NCI-H526 (cell line): Measurements from ENCODE around the gene KCNQ4.
A peak's percentile ranks its signal among the peaks of the same experiment; 100 is the strongest.

Experiments
- DNase-seq, 2 experiments: peaks; one replicate each; lab custom pipeline; 2025; lab: John Stamatoyannopoulos, UW

KCNQ4 gene

GRCh38 chr1:40777224-40777970 is 6.2 kb upstream of the KCNQ4 start:
- no peak for DNase-seq

GRCh38 chr1:40780678-40781607 is 2.6 kb upstream of the KCNQ4 start:
- no peak for DNase-seq

- DNase-seq, result no peak
These were observed 2.0 kb upstream of the KCNQ4 start for GRCh38 chr1:40781608-40781971.

DNA sequence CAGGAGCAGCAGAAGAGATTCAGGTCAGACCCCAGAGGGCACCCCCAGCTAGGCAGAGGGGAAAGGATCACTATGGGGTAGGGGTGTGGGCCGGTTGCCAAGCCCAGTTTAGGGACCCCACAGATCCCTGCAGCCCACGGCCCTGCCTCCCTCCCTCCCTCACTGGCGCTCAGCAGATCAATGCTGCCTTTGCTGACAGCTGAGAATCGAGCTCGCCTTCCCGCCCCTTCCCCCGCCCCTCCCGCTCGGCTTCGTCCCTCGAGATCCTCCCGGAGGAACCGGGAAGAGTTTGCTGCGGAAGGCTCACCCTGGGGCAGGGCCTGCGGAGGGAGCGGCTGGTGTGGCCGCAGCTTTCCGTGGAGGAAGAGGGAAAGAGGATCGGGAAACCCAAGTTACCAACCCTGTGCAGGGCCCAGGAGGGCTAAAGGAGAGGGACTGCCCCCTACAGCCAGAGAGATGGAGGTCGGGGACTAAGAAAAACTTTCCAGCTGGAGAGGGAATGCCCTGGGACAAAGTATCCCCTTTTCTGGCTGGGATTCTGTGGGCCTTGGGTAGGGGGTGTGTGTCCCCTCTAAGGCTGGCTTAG is 1.1 kb upstream of the KCNQ4 start:
- DNase-seq, result peak; percentile 17 to 86

DNA sequence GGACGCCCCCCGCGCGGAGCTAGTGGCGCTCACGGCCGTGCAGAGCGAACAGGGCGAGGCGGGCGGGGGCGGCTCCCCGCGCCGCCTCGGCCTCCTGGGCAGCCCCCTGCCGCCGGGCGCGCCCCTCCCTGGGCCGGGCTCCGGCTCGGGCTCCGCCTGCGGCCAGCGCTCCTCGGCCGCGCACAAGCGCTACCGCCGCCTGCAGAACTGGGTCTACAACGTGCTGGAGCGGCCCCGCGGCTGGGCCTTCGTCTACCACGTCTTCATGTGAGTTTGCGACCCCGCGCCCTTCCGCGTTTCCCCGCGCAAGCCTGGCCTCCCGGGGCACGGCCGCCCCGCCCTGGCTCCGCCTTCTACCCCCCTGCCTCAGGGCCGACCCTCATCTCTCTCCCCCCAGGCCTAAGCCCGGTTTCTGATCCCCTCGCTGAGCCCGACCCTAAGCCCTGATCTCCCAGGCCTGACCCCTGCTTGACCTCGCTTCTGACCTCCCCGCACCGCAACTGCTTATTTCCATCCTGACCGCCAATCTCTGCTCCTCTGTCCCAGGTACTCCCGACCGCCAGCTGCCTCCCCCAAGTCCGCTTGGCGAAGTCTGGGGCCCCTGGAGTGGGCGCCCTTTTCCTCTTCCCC is 669 bp downstream of the KCNQ4 start:
- DNase-seq, result peak; percentile 26 to 80

DNA sequence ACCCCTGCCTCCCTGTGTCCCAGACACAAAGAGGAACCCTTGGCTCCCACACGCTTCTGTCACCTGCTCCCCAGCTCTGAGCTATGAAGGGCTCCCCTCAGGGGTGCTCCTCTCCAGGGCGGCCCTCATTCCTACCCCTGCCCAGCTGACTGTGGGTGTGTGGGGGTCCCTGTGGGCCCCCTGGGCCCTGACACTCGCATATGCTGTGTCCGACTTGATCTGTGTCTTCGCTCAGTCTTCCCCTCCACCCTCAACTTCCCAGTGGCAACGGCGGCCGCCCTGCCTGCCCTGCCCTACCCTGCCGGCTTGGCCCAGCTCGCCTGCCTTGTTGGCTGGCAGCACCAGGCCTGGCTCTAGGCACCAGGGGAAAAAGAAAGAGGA is 1.2 kb downstream of the KCNQ4 start:
- peak; percentile 37 to 77 for DNase-seq

GRCh38 chr1:40785446-40785845 is 1.9 kb downstream of the KCNQ4 start:
- no peak for DNase-seq

- no peak for DNase-seq
These were observed 2.8 kb downstream of the KCNQ4 start for GRCh38 chr1:40786171-40786994.

- no peak for DNase-seq
These were observed 3.6 kb downstream of the KCNQ4 start for GRCh38 chr1:40786995-40787705.

GRCh38 chr1:40787737-40788560 is 4.4 kb downstream of the KCNQ4 start:
- DNase-seq, result no peak

DNA sequence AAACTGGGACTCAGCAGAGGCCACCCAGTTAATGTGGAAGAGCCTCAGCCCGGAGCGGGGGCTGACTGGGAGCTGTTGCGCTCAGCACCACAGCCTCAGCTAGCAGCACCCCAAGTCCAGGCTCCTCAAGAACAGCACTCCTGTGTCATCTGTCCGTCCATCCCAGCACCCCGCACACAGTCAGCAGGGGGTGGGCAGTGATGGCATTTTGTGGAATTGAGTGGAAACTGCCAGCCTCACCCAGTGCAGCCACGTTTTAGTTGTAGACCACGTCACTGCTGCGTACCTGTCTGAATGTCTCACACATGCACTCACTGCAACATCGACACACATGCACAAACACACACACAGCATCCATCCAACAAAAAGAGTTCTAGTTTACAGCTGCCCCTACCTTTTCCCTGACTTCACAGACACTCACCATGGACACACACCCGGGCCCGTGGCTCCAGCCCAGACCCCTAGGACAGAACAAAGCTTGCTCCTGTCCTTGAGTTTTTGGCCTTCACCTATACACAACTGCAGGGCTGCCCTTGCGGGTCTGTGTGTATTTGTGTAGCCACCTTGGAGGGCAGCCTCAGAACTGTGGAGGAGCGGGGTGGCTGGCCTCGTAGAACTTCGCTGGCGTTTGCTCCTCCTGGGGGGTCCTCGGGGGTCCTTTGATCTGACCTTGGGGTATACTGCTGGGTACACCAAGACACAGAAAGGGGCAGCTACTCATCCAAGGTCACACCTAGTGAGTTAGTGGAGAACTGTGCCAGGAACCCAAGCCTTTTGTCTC is 5.2 kb downstream of the KCNQ4 start:
- no peak for DNase-seq

DNA sequence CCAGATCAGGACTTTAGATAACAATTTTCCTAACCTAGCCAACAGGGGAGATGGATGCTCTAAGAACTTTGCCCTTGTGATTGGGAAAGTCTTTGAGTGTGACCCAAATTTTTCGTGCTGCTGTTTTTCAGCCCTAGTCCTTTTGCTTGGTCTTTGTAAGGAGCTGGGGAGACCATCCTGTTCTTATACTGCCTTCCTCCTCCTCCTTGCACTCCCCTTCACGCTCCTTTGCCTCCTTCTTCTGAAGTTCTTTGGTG is 5.7 kb downstream of the KCNQ4 start:
- no peak for DNase-seq

DNA sequence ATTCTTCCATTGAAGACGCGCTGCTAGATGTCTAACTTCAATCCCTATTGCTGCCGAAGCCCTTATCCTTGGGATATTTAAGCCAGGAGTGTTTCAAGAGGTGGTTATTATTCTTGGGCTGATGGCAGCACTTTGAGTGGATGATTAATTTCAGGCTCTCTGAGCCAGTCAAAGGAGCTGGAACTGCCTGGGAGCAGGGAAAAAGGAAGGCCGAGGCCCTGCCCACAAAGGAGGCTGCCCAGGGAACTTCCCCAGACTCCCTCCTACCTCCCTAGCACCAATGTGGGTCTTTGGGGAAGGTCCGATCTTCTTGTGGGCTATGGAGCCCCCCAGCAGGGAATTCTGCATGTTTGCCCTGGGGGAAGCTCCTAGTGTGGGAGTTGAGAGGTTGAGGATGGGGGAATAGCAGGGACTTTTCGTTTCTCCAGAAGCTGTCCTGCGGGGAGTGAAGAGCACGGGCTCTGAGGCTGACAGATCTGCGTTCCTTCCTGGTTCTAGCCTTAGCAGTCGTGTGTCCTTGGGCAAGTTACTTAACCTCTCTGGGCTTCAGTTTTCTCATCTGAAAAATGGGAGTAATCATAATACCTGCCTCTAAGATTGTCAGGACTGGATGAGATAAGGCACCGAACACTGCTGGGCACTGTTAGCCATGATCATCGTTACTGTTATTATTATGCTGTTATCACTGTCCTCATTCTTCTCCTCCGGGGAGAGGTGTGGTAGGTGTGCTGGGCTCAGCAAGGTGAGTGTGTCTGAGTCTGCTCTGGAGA is 6.3 kb downstream of the KCNQ4 start:
- no peak for DNase-seq

DNA sequence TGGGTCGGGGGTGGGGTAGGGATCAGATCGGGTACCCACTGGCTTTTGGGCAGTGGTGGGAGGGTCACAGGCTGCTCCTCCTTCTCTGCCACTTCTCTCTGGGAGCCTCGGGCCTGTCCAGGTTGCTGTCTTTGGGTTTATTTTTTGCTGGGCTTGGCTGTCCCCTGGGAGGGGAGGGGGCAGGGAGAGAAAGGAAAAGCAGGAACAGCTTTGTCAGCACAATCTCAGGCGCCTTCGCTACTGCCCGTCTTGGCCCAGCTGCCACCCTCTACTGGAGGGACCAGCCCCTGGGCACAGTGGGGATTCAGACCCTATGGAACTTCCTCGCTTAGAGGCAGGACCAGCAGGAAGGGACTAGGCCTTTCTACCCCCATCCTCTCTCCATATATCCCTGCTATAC is 8.4 kb downstream of the KCNQ4 start:
- DNase-seq, result no peak

DNA sequence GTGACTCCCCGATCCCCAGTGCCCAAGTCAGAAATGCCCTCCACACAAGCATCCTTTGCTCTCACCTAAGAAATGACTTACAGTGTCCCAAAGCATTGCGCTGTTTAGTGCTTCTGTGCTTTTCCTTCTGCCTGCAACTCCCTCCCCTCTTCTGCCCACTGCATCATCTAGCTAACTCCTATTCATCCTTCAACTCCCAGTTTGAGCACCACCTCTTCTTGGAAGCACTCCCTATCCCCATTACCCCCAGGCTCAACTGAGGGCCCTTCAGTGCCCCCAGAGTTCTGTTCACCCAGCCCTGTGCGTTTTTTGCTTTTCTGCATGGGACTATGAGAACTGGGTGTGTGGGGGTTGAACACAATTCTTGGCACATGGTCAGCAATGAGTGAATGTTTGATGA is 10.0 kb downstream of the KCNQ4 start:
- DNase-seq, result no peak

DNA sequence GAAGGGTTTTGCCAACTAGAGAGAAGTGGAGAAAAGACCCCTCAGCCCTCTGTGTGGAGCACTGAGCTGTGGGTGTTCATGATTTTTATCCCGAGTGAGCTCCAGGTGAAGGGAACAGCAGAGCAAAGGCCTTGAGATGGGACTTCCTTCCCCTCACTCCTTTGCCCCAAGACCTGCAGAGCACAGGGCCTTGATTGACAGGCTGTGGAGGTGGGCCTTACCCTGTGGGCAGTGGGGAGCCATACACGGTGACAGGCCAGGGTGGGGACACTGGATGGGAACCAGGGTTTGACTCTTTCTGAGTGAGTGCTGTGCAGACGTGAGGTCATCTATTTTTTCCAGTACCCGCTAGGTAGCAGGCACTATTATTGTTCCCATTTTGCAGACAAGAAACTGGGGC is 10.5 kb downstream of the KCNQ4 start:
- DNase-seq, result no peak

GRCh38 chr1:40794974-40795715 is 11.6 kb downstream of the KCNQ4 start:
- no peak for DNase-seq
